Measurements from ENCODE around the gene EIF3K. TPM values are rescaled to one million over a fixed set of nuclear protein-coding genes. Genes with fewer than 3 reads are reported as not detected.

Gene EIF3K
- total and polyA plus RNA-seq, 2 of the 8 experiments (the other 6 are each of a cell fraction or from before 2014, with no cell fraction given): 329 to 937 TPM

DNA sequence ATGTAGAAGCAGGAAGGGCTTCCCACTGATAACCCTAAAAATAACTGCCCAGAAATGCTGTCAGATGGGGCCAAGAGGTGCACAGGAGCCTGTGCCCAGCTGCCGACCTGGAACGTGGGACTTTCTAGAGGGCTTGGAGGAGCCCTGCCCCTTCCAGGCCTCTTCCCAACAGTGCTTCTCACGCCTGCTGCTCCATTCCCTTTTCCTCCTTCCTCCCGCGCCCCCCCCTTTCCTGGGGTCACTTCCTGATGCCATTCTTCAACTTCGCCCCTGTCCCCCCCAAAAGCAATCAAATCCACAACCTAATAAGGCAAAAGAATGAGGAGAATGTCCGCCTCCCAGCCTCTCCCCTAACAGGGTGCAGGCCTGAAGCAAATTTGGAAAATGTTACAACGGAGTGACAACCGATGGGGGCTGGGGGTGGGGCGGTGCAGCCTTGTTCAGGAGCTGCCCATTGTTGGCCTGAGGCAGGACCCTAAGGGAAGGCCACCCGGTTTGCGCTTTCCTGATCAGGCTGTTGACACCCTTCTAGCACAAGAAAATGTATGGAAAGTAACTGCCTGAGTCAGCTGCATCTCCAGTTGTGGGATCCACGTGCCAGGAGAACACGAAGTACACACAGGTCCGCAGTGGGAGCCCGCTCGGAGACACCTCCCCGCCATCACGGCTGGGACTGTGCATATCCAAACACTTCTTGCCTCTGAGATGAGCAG is 47.1 kb downstream of the EIF3K start (continued):
- TF ChIP-seq, protein P1, sequence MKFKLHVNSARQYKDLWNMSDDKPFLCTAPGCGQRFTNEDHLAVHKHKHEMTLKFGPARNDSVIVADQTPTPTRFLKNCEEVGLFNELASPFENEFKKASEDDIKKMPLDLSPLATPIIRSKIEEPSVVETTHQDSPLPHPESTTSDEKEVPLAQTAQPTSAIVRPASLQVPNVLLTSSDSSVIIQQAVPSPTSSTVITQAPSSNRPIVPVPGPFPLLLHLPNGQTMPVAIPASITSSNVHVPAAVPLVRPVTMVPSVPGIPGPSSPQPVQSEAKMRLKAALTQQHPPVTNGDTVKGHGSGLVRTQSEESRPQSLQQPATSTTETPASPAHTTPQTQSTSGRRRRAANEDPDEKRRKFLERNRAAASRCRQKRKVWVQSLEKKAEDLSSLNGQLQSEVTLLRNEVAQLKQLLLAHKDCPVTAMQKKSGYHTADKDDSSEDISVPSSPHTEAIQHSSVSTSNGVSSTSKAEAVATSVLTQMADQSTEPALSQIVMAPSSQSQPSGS (IDR thresholded peaks at IDR 0.05; ENCODE audit: low read length): no peak
- TF ChIP-seq RNF2 (IDR thresholded peaks at IDR 0.05; ENCODE audit: borderline replicate concordance, low read depth, low read length, missing control alignments, poor library complexity, severe bottlenecking) (no peak), SRF (IDR thresholded peaks at IDR 0.05; ENCODE audit: low read depth, low read length) (peak; percentile 99), EGR1 (IDR thresholded peaks at IDR 0.05; ENCODE audit: borderline replicate concordance, low read depth, low read length) (peak; percentile 82), EZH2 (IDR thresholded peaks at IDR 0.05; ENCODE audit: low read depth, low read length, severe bottlenecking) (no peak), FOSL1 (IDR thresholded peaks at IDR 0.05; ENCODE audit: insufficient read depth, low read depth, low read length) (no peak), POU5F1 (IDR thresholded peaks at IDR 0.05; ENCODE audit: low read depth, low read length) (0 out of 2 replicates have a peak, but pooled peaks have one; percentile 18), BRCA1 (IDR thresholded peaks at IDR 0.05; ENCODE audit: low read depth, low read length) (no peak), MAFK (IDR thresholded peaks at IDR 0.05; ENCODE audit: low read depth, low read length) (no peak), SP4 (IDR thresholded peaks at IDR 0.05; ENCODE audit: low read length) (no peak), GABPA (IDR thresholded peaks at IDR 0.05; ENCODE audit: borderline replicate concordance, insufficient read depth, low read length) (no peak), CEBPB (IDR thresholded peaks at IDR 0.05; ENCODE audit: low read depth, low read length) (no peak), KDM4A (IDR thresholded peaks at IDR 0.05; ENCODE audit: low read depth, low read length, severe bottlenecking) (no peak), HDAC2 (IDR thresholded peaks at IDR 0.05; ENCODE audit: borderline replicate concordance in 1 of 2, low read depth in 2 of 2, low read length in 2 of 2) (no peak; a peak in 1 of 4 replicates), CHD2 (IDR thresholded peaks at IDR 0.05; ENCODE audit: low read length) (0 out of 2 replicates have a peak, but pooled peaks have one; percentile 16), CREB1 (IDR thresholded peaks at IDR 0.05) (peak; percentile 53), KDM5A (IDR thresholded peaks at IDR 0.05; ENCODE audit: low read length) (no peak)
- TF ChIP-seq, protein P2, sequence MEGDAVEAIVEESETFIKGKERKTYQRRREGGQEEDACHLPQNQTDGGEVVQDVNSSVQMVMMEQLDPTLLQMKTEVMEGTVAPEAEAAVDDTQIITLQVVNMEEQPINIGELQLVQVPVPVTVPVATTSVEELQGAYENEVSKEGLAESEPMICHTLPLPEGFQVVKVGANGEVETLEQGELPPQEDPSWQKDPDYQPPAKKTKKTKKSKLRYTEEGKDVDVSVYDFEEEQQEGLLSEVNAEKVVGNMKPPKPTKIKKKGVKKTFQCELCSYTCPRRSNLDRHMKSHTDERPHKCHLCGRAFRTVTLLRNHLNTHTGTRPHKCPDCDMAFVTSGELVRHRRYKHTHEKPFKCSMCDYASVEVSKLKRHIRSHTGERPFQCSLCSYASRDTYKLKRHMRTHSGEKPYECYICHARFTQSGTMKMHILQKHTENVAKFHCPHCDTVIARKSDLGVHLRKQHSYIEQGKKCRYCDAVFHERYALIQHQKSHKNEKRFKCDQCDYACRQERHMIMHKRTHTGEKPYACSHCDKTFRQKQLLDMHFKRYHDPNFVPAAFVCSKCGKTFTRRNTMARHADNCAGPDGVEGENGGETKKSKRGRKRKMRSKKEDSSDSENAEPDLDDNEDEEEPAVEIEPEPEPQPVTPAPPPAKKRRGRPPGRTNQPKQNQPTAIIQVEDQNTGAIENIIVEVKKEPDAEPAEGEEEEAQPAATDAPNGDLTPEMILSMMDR (IDR thresholded peaks at IDR 0.05; ENCODE audit: control extremely low read depth in 1 of 3, insufficient read depth in 1 of 3, low read depth in 1 of 3, low read length in 3 of 3): no peak
- TF ChIP-seq, protein P3, sequence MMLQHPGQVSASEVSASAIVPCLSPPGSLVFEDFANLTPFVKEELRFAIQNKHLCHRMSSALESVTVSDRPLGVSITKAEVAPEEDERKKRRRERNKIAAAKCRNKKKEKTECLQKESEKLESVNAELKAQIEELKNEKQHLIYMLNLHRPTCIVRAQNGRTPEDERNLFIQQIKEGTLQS (IDR thresholded peaks at IDR 0.05; ENCODE audit: insufficient read depth, low read depth, low read length): no peak

All from H1 (cell line).